ENCODE data around the gene FBXO9. TPM values are rescaled to one million over a fixed set of nuclear protein-coding genes. Genes with fewer than 3 reads are reported as not detected.

Gene FBXO9
- total RNA-seq, 2 donors from 2014 or later = 49.6 to 65.3 TPM

DNA sequence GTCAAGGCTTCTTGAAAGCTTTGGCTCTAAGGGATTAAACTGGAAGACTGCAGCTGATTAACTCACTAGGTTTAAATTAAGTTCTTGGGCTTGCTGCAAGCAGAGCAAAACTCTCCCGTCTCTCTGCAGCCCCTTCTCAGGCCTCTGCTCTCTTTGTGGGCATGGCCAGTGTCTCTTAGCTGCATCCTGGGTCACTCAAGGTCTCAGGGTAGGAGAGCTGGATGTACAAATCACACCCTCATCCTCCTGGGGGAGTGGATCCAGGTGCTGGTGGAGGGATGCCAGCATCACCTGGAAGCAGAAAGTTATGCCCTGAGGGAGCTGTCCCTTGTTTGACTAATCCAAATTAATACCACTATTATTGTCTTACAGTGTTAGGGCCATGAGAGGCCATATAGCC is 47.7 kb downstream of the FBXO9 start:
- no peak for DNase-seq
- H3K4me1 ChIP-seq (ENCODE audit: control insufficient read depth, insufficient read depth, low read length) = no peaks in the 10 kb centered on the region
- Mint-ChIP-seq H3K4me1 (peaks cover 4% of the 10 kb centered on the region), H3K27me3 (ENCODE audit: insufficient read depth) (no peaks in the 10 kb centered on the region), H3K27ac (no peak overlapping the region), H3K9me3 (no peaks in the 10 kb centered on the region), H3K36me3 (ENCODE audit: low read depth) (no peaks in the 10 kb centered on the region), H3K4me3 (no peak overlapping the region)
- no peak overlapping the region for H3K27ac ChIP-seq (ENCODE audit: low read depth, low read length)
- H3K9ac ChIP-seq (ENCODE audit: extremely low read depth, low read length, poor library complexity, severe bottlenecking) = no peak overlapping the region
- no peak overlapping the region for H3K4me3 ChIP-seq (ENCODE audit: low read length)
- H3K27me3 ChIP-seq (ENCODE audit: control insufficient read depth, insufficient read depth, low read length, poor library complexity, severe bottlenecking) = no peaks in the 10 kb centered on the region
- H3K36me3 ChIP-seq (ENCODE audit: control insufficient read depth, insufficient read depth, low read length) = no peaks in the 10 kb centered on the region
- WGBS, 2 experiments (ENCODE audit: insufficient coverage in 1 of 2, insufficient read length in 1 of 2) = 87% methylated on average over 1 of the region's 1 CpG; no CpG with 5 or more reads in 1 of the 2 experiments
- no peaks in the 10 kb centered on the region for H3K9me3 ChIP-seq (ENCODE audit: control insufficient read depth, low read length)
- TF ChIP-seq, protein P1, sequence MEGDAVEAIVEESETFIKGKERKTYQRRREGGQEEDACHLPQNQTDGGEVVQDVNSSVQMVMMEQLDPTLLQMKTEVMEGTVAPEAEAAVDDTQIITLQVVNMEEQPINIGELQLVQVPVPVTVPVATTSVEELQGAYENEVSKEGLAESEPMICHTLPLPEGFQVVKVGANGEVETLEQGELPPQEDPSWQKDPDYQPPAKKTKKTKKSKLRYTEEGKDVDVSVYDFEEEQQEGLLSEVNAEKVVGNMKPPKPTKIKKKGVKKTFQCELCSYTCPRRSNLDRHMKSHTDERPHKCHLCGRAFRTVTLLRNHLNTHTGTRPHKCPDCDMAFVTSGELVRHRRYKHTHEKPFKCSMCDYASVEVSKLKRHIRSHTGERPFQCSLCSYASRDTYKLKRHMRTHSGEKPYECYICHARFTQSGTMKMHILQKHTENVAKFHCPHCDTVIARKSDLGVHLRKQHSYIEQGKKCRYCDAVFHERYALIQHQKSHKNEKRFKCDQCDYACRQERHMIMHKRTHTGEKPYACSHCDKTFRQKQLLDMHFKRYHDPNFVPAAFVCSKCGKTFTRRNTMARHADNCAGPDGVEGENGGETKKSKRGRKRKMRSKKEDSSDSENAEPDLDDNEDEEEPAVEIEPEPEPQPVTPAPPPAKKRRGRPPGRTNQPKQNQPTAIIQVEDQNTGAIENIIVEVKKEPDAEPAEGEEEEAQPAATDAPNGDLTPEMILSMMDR (conservative IDR thresholded peaks at IDR 0.05) = no peak

DNA sequence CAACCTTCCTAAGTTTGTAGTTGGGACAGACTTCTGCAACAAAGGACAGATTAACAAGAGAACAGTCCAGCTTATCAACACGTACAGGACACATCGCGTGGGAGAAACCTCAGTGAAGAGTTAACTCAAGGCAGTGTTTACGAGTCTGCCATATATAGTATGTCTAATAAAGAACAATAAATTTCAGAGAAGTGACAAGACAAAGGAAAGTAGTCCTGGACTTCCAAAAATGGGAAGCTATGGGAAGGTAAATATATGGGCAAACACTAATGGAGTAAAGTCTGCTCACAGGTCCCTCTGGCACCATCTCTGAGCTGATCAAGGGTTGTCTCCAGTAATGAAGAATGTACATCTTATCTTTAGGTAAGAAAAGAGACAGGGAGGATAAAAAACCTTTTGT is 48.5 kb downstream of the FBXO9 start:
- H3K4me3 Mint-ChIP-seq = no peak overlapping the region
- Histone ChIP-seq H3K9ac (ENCODE audit: extremely low read depth, low read length, poor library complexity, severe bottlenecking) (no peak overlapping the region), H3K9me3 (ENCODE audit: control insufficient read depth, low read length) (no peaks in the 10 kb centered on the region), H3K4me3 (ENCODE audit: low read length) (no peak overlapping the region), H3K36me3 (ENCODE audit: control insufficient read depth, insufficient read depth, low read length) (no peaks in the 10 kb centered on the region), H3K27me3 (ENCODE audit: control insufficient read depth, insufficient read depth, low read length, poor library complexity, severe bottlenecking) (no peaks in the 10 kb centered on the region), H3K27ac (ENCODE audit: low read depth, low read length) (no peak overlapping the region), H3K4me1 (ENCODE audit: control insufficient read depth, insufficient read depth, low read length) (no peaks in the 10 kb centered on the region)
- TF ChIP-seq, protein P1 (conservative IDR thresholded peaks at IDR 0.05) = no peak
- no peaks in the 10 kb centered on the region for H3K36me3 Mint-ChIP-seq (ENCODE audit: low read depth)
- WGBS, 2 experiments (ENCODE audit: insufficient coverage in 1 of 2, insufficient read length in 1 of 2) = 70 to 80% methylated on average over 1 to 4 of the region's 4 CpGs
- no peaks in the 10 kb centered on the region for H3K27me3 Mint-ChIP-seq (ENCODE audit: insufficient read depth)
- DNase-seq = no peak
- H3K9me3 Mint-ChIP-seq = no peaks in the 10 kb centered on the region
- peaks cover 5% of the 10 kb centered on the region for H3K4me1 Mint-ChIP-seq
- H3K27ac Mint-ChIP-seq = no peak overlapping the region

DNA sequence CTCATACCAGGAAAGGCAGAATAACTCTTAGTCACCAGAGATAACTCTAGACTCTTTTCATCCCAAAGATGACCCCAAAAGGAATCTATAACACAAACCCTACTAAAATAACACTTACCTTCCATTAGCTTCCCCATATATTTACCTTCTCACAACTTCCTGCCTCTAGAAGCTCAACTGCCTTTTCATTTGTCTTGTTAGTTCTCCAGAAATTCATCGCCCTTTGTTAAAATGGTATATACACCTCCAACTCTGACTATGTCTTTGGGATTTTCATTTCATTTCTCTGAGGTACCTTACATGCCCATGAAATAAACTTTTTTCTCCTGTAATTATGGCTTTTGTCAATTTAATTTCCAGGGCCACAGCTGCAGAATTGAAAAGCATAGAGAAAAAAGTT is 49.9 kb downstream of the FBXO9 start:
- TF ChIP-seq, protein P1 (conservative IDR thresholded peaks at IDR 0.05) = no peak
- no peaks in the 10 kb centered on the region for H3K36me3 ChIP-seq (ENCODE audit: control insufficient read depth, insufficient read depth, low read length)
- H3K4me3 ChIP-seq (ENCODE audit: low read length) = no peak overlapping the region
- H3K9me3 ChIP-seq (ENCODE audit: control insufficient read depth, low read length) = no peaks in the 10 kb centered on the region
- Mint-ChIP-seq H3K36me3 (ENCODE audit: low read depth) (no peaks in the 10 kb centered on the region), H3K27me3 (ENCODE audit: insufficient read depth) (no peaks in the 10 kb centered on the region), H3K9me3 (no peaks in the 10 kb centered on the region), H3K4me1 (peaks cover 16% of the 10 kb centered on the region), H3K27ac (no peak overlapping the region), H3K4me3 (no peak overlapping the region)
- no peak overlapping the region for H3K9ac ChIP-seq (ENCODE audit: extremely low read depth, low read length, poor library complexity, severe bottlenecking)
- no peak for DNase-seq
- WGBS, 2 experiments (ENCODE audit: insufficient coverage in 1 of 2, insufficient read length in 1 of 2) = 93 to 100% methylated on average over 1 of the region's 1 CpG
- H3K27ac ChIP-seq (ENCODE audit: low read depth, low read length) = no peak overlapping the region
- H3K27me3 ChIP-seq (ENCODE audit: control insufficient read depth, insufficient read depth, low read length, poor library complexity, severe bottlenecking) = no peaks in the 10 kb centered on the region
- H3K4me1 ChIP-seq (ENCODE audit: control insufficient read depth, insufficient read depth, low read length) = no peaks in the 10 kb centered on the region
